SU-DHL-6 (cell line): ENCODE results near the gene OPN1MW3.
A peak's percentile ranks its signal among the peaks of the same experiment; 100 is the strongest.

Source experiments
- H2AFZ ChIP-seq: fragments of 200-600 bp; sonication (generic); 2 replicates; pipeline ENCODE4 v1.6.1; 2014; ENCODE audit warnings: low read depth, mild to moderate bottlenecking, moderate library complexity, mixed read lengths, antibody characterized with exemption, low read length; ENCODE audit not compliant: severe bottlenecking
- H3F3A ChIP-seq: fragments of 200-600 bp; shearing (Covaris generic); 2 replicates; pipeline ENCODE4 v1.6.0; 2016; ENCODE audit warnings: antibody characterized with exemption, mild to moderate bottlenecking; ENCODE audit not compliant: insufficient read depth
- H3K27ac ChIP-seq: fragments of 200-600 bp; sonication (generic); 2 replicates; pipeline ENCODE4 v1.5.1; 2016; ENCODE audit warnings: low read depth, mild to moderate bottlenecking, low read length, moderate library complexity, mixed read lengths
- H3K27me3 ChIP-seq: fragments of 200-600 bp; sonication (generic), shearing (Covaris generic); 2 replicates; pipeline ENCODE4 v1.6.0; 2014; ENCODE audit warnings: mild to moderate bottlenecking, low read length
- H3K36me3 ChIP-seq: fragments of 200-600 bp; sonication (generic); 2 replicates; pipeline ENCODE4 v1.6.1; 2014; ENCODE audit warnings: mild to moderate bottlenecking, low read length, mixed read lengths
- H3K4me2 ChIP-seq: fragments of 300-600, 200-600 bp; shearing (Covaris generic), sonication (generic); 2 replicates; pipeline ENCODE4 v1.6.0; 2014; ENCODE audit warnings: low read length, low read depth, mild to moderate bottlenecking; ENCODE audit not compliant: poor library complexity, severe bottlenecking
- H3K4me3 ChIP-seq: fragments of 200-600 bp; sonication (generic); 2 replicates; pipeline ENCODE4 v1.5.1; 2014; ENCODE audit warnings: antibody characterized with exemption, low read length, mild to moderate bottlenecking, mixed read lengths; ENCODE audit not compliant: insufficient read depth, poor library complexity, severe bottlenecking
- H3K79me2 ChIP-seq: fragments of 200-600 bp; sonication (generic); 2 replicates; pipeline ENCODE4 v1.6.1; 2014; ENCODE audit warnings: mild to moderate bottlenecking, low read length, moderate library complexity; ENCODE audit not compliant: insufficient read depth
- H3K9ac ChIP-seq: fragments of 200-600 bp; sonication (generic); 2 replicates; pipeline ENCODE4 v1.7.0; 2014; ENCODE audit warnings: mild to moderate bottlenecking, low read length
- H3K9me2 ChIP-seq: fragments of 200-600 bp; sonication (generic); replicated peaks from 2 replicates; pipeline ENCODE4 v1.6.1; 2014; ENCODE audit warnings: low read length; ENCODE audit not compliant: insufficient read depth
- H3K9me3 ChIP-seq: fragments of 200-600 bp; sonication (generic); 2 replicates; pipeline ENCODE4 v1.6.1; 2014; ENCODE audit warnings: low read length, mixed read lengths; ENCODE audit not compliant: insufficient read depth
- H4K20me1 ChIP-seq: fragments of 200-600 bp; sonication (generic); 2 replicates; pipeline ENCODE4 v1.6.1; 2014; ENCODE audit warnings: low read depth, mild to moderate bottlenecking, antibody characterized with exemption, low read length, moderate library complexity, mixed read lengths
- CTCF ChIP-seq: fragments of 200-600 bp; sonication (generic); IDR thresholded peaks from one replicate; pipeline ENCODE4 v1.5.1; 2017; ENCODE audit warnings: antibody characterized with exemption, mild to moderate bottlenecking, low read length, moderate library complexity; ENCODE audit not compliant: insufficient read depth, poor library complexity, severe bottlenecking
- EZH2phosphoT487 ChIP-seq: fragments of 200-600 bp; sonication (generic), shearing (Covaris generic); conservative IDR thresholded peaks from 2 replicates; pipeline ENCODE4 v1.6.1; 2018; ENCODE audit warnings: mild to moderate bottlenecking, antibody characterized with exemption, low read length, moderate library complexity, mixed read lengths

The OPN1MW3 gene

GRCh38 chrX:154307202-154307601 lies 49.8 kb downstream of the OPN1MW3 start:
- no peaks in the 10 kb centered on the region for H3K36me3 ChIP-seq
- TF ChIP-seq EZH2phosphoT487 (no peak), CTCF (no peak)
- no peak overlapping the region for H3K9ac ChIP-seq
- H3K27me3 ChIP-seq, result no peaks in the 10 kb centered on the region
- H3F3A ChIP-seq, result no peaks in the 10 kb centered on the region
- no peaks in the 10 kb centered on the region for H3K9me3 ChIP-seq
- no peak overlapping the region for H3K4me3 ChIP-seq
- H3K27ac ChIP-seq, result no peak overlapping the region
- H3K4me2 ChIP-seq, result no peak overlapping the region
- H4K20me1 ChIP-seq, result no peaks in the 10 kb centered on the region
- no peaks in the 10 kb centered on the region for H3K9me2 ChIP-seq
- no peak overlapping the region for H2AFZ ChIP-seq
- no peaks in the 10 kb centered on the region for H3K79me2 ChIP-seq

- H3K9me2 ChIP-seq, result no peaks in the 10 kb centered on the region
- H3K9me3 ChIP-seq, result no peaks in the 10 kb centered on the region
- H3K36me3 ChIP-seq, result no peaks in the 10 kb centered on the region
- no peak overlapping the region for H3K4me3 ChIP-seq
- no peak overlapping the region for H3K27ac ChIP-seq
- H3K4me2 ChIP-seq, result no peak overlapping the region
- no peaks in the 10 kb centered on the region for H3K79me2 ChIP-seq
- TF ChIP-seq CTCF, result peak; percentile 49
- TF ChIP-seq EZH2phosphoT487, result no peak
- H4K20me1 ChIP-seq, result no peaks in the 10 kb centered on the region
- H3K27me3 ChIP-seq, result no peaks in the 10 kb centered on the region
- H3F3A ChIP-seq, result no peaks in the 10 kb centered on the region
- no peak overlapping the region for H2AFZ ChIP-seq
- no peak overlapping the region for H3K9ac ChIP-seq
Observed at GRCh38 chrX:154308108-154308946, 50.9 kb downstream of the OPN1MW3 start.

GRCh38 chrX:154309041-154309775 lies 51.8 kb downstream of the OPN1MW3 start:
- Histone ChIP-seq H2AFZ (no peak overlapping the region), H3K36me3 (no peaks in the 10 kb centered on the region), H3F3A (no peaks in the 10 kb centered on the region), H3K9me3 (no peaks in the 10 kb centered on the region), H3K9me2 (no peaks in the 10 kb centered on the region), H3K4me3 (no peak overlapping the region), H3K4me2 (no peak overlapping the region), H3K27ac (no peak overlapping the region), H3K9ac (no peak overlapping the region), H4K20me1 (no peaks in the 10 kb centered on the region), H3K79me2 (no peaks in the 10 kb centered on the region), H3K27me3 (no peaks in the 10 kb centered on the region)
- TF ChIP-seq CTCF (no peak), EZH2phosphoT487 (no peak)
